GM18870 (cell line): ENCODE data around the gene RFC5.
"Not testable (repeated sequence)": the region's sequence is repeated elsewhere in the genome, so short reads cannot be mapped to it uniquely, and the experiment has no call there.

Source experiments
- ATAC-seq: cut with Tn5 transposase; IDR thresholded peaks from one replicate; pipeline ENCODE4 v1.9.1; 2021; ENCODE audit warnings: moderate library complexity; ENCODE audit not compliant: unreplicated experiment

Gene RFC5, protein sequence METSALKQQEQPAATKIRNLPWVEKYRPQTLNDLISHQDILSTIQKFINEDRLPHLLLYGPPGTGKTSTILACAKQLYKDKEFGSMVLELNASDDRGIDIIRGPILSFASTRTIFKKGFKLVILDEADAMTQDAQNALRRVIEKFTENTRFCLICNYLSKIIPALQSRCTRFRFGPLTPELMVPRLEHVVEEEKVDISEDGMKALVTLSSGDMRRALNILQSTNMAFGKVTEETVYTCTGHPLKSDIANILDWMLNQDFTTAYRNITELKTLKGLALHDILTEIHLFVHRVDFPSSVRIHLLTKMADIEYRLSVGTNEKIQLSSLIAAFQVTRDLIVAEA

DNA sequence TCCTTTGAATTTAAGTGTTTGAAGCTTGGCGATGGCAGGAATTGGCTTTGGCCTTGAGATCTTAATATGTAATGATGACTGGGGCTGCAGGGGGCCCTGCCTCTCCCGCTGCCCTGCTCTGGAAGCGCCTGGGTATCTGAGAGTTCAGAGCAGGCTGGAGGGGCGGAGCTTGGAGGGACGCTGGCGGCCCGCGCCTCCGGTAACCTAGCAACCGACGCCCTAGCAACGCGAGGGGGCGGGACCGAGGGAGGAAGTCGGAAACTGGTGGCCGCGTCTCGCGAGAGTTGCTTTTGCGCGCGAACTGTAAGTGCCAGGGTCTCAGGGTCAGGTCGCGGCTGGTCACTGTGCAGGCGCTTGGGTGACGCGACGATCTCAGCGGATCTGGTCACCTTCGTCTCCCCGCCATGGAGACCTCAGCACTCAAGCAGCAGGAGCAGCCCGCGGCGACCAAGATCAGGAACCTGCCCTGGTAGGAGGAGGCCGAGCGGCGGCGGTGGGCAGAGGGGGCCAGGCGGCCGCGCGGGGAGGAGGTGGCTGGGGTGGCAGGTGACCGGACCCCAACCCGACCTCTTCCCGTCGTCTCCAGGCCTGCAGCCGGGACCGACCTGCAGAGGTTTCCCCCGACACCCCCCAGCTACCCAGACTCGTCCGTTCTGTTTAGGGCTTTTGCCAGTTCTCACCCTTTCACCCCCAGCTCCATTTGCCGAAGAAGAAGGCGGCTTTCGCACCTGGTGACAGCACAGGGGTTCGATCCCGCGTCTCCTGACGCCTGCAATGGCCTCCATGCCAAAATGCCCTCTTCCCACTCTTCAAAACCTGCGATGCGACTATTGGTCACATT is at the start of gene RFC5:
Gene RFC5 (plus strand): TSS at position 280 of the 841 bp plus-strand sequence. CDS start 125 bp downstream, at position 405.
- peak; percentile 95 for ATAC-seq

DNA sequence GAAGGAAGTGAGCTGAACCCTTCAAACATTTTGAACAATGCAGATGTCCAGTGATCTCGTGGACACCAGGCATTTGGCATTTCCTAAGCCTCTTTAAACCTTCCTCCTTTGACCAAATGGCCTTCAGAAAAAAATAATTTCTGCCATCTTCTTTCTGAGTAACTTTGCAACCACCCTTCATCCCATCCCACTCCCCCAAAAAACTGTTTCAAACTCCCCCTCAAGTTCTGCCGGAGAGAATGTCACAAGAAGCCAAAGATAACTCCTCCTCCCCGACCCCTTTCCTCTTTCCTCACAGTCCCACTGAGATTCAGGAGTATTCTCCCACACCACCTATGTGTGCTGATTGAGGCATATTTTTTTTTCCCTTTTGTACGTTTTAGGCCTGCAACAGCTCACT is 49.5 kb upstream of the RFC5 start:
- no peak for ATAC-seq

DNA sequence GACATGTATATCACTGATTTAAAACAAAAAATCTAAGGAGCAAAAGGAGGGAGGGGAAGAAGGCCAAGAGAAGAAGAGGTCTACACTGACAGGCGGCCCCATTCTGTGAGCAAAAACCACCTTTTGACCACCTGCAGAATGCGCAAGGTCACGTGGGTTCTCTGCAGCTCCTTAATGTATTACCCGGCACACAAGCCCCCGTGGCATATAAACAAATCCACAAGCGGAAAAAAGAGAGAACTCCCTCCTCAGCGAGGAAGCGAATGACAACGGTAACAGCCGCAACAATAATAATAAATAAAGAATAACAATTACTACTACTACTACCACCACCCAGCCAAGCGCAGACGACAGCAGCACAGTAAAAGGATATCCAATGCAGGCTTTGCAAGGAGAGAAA is 49.0 kb upstream of the RFC5 start:
- no peak for ATAC-seq

DNA sequence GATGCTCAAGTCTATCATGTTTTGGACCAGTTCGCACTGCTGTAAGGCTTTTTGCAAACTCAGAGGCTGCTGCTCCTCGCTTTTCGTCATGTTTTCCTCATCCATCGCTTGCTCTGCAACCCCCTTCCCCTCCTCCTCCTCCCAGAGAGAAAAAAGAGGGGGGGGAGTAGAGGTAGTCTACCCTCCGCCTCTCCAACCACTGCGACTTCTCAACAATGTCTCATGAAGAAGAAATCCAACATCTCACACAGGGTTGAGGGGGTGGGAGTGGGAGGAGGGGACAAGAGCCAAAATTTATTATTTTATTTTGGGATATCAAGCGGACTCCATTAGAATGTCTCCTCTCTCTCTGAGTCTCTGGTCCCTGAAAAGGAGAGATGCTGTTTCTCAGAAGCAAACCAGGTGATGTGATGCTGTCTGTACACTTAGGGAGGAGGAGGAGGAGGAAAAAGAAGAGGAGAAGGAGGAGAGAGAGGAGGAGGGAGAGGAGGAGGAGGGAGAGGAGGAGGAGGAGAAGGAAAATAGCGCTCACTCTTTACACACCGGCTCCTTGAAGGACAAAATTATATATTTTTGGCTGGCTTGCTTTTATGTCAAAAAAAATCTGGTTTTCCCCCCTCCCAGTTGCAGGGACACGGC is 48.2 kb upstream of the RFC5 start:
- ATAC-seq, result no peak

DNA sequence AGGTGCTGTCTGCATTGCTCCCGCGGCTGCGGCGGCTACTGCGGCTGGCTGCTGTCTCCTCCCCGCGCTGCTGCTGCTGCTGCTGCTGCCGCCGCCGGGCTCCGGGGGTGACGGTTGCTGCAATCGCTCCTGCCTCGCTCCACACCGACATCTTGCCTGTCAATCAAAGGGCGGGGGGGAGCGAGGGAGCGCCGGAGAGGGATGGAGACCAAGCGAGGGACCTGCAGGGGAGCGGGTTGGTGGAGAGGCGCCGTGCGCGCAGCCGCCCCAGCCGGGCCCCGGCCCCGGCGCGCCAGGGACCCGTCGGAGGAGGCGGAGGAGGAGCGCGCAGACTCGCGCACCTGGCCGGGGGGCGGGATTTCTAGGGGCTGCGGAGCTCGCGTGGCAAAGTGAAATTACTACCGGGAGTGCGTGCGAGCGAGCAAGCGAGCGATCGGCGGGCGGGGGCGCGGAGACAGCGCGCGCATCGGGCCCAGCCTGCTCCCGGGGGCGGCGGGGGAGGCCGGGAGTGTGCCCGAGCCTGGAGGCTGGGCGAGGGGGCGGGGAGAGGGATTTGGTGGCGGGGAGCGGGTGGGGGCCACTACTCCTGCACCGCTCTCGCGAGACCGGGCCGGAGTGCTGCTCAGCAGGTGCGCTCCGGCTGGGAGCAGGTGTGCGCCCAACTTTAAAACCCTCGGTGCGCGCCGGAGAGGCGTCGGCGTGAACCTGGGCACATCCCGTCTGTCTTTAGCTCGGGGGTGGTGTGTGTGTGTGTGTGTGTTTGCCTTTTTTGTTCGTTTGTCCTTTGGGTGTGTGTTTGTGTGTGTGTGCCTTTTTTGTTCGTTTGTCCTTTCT is 47.5 kb upstream of the RFC5 start, which contains the start of gene KSR2:
Gene KSR2 (minus strand): TSS at position 165 of the 834 bp plus-strand sequence. CDS start 735 bp downstream, outside the sequence.
- no peak for ATAC-seq

DNA sequence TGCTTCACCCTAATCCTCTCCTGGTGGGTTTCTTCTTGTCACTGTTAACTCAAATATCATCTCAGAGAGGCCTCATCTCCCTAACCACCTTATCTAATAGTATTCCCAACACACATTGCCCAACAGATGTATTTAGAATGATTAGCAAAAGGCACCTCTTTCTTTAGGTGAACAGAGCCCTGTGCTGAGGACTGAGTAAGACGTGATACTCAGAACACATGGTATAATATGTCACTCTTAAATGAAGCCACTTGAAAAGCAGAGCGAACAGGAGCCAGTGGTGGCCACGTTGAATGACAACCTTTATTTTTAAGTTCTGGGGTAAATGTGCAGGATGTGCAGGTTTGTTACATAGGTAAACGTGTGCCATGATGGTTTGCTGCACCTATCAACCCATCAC is 46.2 kb upstream of the RFC5 start:
- no peak for ATAC-seq

DNA sequence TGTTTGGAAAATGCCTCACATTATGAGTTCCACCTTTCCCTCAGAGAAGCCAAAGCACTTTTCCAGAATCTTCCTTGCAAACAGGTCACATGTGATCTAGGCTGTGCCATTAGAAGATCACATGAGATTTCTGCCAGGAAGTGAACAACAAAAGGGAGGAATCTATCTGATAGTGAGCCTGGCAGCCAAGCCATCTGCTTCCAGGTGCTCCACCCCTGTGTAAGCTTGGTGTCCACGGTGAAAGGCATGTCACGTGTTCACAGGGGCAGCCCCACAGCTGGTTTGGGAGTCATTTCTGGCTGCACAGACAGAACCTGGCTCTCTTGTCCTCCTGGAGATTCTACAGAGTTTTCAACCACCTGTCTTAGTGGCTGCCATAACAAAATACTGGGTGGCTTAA is 44.2 kb upstream of the RFC5 start:
- no peak for ATAC-seq

DNA sequence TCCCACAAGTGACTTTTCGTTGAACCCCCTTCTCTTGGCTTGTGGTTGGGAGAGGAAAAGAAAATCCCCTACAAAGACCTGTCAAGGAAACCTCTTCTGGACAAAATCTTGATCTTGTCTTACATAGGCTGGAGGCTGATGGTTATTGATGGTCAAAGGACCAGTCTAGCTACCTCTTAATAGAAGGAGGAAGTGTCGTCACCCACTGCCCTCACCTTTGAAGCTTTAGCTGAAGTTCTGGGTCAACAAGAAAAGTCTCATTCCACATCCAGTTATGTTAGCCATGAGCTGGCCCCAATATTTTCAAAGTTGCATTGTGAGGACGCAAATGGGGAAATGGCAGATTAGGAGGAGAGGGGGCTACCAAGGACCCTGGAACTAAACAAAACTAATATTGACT is 41.5 kb upstream of the RFC5 start:
- no peak for ATAC-seq

DNA sequence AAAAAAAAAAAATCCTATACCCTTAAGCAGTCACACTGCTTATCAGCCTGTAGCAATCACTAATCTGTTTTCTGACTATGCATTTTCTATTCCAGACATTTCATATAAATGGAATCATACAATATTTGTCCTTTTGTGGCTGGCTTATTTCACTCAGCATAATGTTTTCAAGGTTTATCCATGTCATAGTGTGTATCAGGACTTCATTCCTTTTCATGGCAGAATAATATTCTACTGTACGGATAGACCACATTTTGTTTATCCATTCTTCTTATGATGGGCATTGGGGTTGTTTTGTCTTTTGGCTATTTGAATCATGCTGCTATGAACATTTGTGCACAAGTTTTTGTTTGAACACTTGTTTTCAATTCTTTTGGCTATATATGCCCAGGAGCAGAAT is 39.1 kb upstream of the RFC5 start:
- no peak for ATAC-seq

DNA sequence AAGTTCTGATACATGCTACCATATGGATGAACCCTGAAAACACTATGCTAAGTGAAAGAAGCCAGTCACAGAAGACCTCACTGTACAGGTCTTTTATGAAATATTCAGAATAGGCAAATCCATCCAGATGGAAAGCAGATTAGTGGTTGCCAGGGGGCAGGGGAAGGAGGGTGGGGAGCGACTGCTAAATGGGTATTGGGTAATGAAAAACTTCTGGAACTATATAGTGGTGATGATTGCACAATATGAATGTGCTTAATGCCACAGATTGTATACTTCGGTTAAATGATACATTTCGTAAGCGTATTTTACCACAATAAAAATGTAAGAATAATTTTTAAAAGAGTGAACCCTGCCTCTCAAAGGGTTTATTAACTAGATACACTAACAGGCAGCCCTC is 35.9 kb upstream of the RFC5 start:
- ATAC-seq, result no peak

DNA sequence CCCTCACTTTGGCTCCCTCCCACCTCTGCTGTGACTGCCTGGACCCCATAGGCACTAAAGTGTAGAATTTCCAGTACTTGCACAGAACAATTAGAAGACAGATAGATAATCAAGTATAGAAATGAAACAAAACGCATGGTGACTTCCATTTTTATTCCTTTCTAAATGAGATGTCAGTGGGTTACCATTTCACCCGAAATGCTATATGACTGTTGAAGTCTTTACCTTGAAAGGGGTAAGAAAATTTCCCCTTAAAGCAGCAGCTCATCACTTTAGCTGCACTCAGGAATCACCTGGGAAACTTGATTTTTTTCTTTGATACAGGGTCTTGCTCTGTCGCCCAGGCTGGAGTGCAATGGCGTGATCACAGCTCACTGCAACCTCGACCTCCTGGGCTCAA is 35.2 kb upstream of the RFC5 start:
- ATAC-seq, result no peak

DNA sequence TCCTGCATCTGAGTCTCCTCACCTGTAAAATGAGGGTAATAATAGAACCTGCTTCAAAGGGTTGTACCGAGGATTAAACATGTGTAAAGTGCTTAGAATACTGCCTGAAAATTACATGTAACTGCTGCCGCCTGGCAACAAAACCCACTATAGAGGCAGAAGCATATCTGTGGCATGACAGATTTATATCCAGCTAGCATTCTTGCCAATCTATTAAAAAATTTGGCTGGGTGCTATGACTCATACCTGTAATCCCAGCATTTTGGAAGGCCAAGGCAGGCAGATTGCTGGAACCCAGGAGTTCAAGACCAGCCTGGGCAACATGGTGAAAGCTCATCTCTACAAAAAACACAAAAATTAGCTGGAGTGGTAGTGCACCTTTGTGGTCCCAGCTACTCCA is 31.3 kb upstream of the RFC5 start:
- no peak for ATAC-seq

DNA sequence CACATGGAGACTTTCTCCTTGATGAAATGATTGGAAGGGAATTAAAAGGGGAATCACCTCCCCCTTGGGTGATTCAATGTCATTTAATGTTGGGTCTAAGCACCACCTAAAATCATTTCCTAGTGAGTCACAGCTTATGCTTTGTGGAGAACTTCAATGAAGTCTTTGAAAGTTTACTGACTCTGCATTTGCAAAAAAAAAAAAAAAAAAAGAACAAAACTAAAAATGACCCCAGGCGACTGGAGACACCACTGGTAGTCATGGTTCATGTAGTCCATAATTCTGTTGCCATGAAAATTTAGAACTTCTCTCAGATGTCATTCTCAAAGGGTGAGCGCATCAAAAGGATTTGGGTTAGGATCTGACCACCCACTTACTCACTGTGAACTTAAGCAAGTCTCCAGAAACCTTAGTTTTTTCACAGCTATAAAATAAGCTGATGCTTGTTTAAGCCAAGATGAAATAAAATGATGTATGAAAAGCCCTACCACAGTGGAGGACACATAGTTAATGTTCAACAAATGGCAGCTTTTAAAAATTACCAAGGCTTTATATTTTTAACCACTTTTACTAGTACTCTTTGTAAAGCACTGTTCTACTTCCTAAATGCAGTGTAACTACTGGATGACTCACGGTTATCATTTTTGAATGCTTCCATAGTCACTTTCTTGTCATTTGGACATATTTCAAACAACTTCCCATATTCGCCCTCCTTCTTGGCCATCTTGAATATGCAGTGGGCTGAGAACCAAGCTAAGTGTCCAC is 29.6 kb upstream of the RFC5 start:
- no peak for ATAC-seq

DNA sequence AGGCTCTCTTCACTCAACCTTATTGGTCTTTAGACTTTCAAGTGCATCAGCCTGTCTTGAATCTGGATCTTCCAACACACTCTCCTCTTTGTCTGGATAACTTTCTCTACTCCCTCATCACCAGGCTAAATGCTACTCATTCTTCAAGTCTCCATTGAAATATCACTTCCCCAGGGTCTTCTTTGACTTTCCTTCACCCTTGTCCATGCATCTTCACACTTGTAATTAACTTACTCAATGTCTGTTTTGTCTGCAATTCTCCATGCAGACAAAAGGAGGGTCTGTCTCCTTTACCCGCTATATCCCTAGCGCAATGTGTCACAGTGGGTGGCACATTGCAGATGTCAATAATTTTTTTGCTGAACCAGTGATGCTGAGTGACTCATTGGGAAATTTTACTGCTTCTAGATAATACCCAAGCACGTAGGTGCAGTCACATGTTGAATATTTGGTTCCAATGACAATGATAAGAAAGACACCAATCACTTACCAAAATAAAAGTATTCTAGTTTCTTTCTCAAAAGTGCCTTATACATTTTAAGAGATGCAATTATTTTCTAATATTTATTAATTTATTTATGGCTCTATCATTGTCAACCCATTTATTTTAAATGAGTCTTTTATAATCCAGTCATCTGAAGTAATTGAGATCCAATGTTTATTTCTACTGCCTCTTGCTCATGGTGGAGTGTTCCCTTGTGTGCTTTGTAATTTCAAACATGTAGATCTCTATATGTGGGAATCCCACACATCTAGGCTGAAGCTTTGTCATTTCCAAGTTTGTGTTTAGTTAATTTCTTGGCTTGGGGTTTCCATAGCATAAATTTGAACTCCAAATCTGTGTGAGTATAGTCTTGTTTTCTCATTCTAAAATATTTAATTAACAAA is 21.7 kb upstream of the RFC5 start:
- ATAC-seq, result no peak

DNA sequence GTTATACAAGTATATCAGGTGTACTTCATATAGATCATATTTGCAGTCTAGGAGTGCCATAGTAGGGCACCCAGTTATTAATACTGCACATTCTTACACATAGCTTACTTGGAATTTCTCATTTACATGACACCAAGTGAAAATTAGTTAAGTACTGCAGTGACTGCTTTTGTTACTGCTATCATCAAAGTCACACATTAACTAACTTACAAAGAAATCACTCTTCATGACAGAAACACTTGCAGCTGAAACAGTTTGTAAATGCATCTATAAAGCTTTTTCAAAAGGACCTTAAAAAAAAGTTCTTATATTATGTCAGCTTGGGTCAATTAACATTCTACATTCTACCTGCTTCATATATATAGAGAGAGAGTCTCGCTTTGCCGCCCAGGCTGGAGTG is 17.8 kb upstream of the RFC5 start:
- ATAC-seq, result no peak

DNA sequence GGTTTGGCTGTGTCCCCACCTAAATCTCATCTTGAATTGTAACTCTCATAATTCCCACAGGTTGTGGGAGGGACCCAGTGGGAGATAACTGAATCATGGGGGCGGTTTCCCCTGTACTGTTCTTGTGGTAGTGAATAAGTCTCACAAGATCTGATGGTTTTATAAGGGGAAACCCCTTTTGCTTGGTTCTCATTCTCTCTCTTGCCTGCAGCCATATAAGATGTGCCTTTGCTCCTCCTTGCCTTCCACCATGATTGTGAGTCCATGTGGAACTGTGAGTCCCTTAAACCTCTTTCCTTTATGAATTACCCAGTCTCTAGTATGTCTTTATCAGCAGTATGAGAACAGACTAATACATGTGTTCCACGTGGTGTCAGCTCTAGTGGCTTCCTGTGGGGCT is 16.7 kb upstream of the RFC5 start:
- not testable (repeated sequence) for ATAC-seq

DNA sequence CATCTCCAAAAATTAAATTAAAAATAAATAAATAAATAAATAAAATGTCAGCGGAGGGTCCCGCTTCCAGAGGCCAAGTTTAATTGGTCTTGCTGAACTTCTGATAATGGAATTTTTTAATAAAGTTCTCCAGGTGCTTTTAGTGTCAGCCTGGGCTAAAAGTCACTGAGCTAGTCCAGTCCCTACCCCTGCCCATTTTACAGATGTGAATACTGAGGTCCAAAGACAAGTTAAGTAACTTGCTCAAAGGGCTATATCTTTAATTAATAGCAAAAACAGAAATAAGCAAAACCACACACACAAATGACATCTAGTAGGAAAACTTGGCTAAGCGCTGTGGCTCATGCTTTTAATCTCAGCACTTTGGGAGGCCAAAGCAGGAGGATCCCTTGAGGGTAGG is 5.6 kb upstream of the RFC5 start:
- ATAC-seq, result no peak

DNA sequence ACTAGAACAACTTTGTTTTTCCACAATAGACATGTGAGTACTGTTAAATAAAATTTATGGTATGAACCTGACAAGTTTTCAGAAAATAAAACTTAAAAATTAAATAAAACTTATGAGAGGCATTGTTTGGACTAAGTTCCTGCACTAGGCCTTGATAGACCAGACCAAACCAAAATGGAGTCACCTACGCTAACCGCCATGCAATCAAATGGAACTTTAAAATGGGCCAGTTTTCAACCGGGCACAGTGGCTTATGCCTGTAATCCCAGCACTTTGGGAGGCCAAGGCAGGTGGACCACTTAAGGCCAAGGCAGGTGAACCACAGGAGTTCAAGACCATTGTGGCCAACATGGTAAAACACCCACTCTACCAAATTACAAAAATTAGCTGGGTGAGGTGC is 5.1 kb upstream of the RFC5 start:
- ATAC-seq, result no peak

DNA sequence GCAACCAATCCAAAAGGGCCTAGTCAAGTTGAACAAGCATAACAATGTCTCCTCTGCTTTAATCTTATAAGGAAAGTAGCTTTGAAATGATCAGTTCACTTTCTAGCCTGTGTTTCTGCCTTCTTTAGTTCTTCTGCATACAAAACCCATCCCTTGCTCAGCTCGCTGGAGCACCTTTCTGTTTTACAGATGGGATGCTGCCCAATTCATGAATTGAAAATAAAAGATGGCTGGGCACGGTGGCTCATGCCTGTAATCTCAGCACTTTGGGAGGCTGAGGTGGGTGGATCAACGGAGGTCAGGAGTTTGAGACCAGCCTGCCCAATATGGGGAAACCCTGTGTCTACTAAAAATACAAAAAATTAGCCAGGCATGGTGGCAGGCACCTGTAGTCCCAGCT is 4.5 kb upstream of the RFC5 start:
- ATAC-seq, result no peak
